A673 (cell line): ENCODE measurements around the gene MCM3.

Experiments
- CTCF ChIP-seq: fragments of 300-800, 200-600 bp; sonication (generic); conservative IDR thresholded peaks from 2 replicates; pipeline ENCODE4 v1.5.1; 2017; ENCODE audit warnings: low read depth, mild to moderate bottlenecking, antibody characterized with exemption, low read length, moderate library complexity, mixed read lengths
- EZH2 ChIP-seq: fragments of 200-600 bp; sonication (generic); IDR thresholded peaks from 2 replicates; pipeline ENCODE4 v1.6.1; 2017; ENCODE audit warnings: borderline replicate concordance, low read depth, mild to moderate bottlenecking, mixed read lengths, antibody characterized with exemption, low read length; ENCODE audit not compliant: poor library complexity, severe bottlenecking

GRCh38 chr6:52305948-52306767, 21.6 kb upstream of the MCM3 start:
- no peak for TF ChIP-seq EZH2
- no peak for TF ChIP-seq CTCF
